HT1080 (cell line): ENCODE results near the gene PROCA1. TPM values are rescaled to one million over a fixed set of nuclear protein-coding genes. Genes with fewer than 3 reads are reported as not detected.
"Not testable (repeated sequence)": the region's sequence is repeated elsewhere in the genome, so short reads cannot be mapped to it uniquely, and the experiment has no call there.

ENCODE experiments used
- DNase-seq: peaks from one replicate; pipeline ENCODE4 v3.0.0-alpha.2; 2015; ENCODE audit warnings: low read depth
- total RNA-seq: library from RNA; depleted of rRNA; stranded (reverse); fragments of >200 nt; shearing (Covaris generic); gene quantifications from 2 replicates; pipeline ENCODE4 v1.2.3, GENCODE V29; 2014

The PROCA1 gene
- total RNA-seq, 1 experiment from 2014 or later = 1.3 TPM

- DNase-seq = peak; percentile 89
Observed at GRCh38 chr17:28725660-28726225, 14.1 kb upstream of the PROCA1 start.

DNA sequence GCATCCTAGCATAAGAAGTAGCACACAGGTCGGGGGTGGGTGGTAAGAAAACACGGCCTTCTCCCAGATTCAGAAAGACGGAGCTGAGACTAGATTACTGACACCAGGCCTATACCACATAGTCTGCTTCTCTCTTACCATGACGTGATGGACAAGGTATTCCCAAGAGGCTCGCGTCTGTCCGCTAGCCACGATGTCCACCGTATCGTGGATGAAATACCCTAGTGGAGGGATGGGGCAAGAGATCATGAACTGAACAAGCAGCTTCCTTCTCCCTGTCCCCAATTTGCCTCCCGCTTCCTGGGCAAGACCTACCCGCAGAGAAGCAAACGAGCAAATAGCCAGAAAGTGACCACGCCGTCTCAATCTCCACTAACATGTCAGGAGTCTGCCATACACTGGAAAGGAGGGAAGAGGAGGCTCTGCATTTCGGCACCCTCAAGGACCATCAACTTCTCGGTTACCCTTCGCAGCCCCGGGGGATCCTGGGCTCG is 13.5 kb upstream of the PROCA1 start:
- peak; percentile 79 for DNase-seq

- no peak for DNase-seq
Observed at GRCh38 chr17:28724500-28725165, 12.9 kb upstream of the PROCA1 start.

DNA sequence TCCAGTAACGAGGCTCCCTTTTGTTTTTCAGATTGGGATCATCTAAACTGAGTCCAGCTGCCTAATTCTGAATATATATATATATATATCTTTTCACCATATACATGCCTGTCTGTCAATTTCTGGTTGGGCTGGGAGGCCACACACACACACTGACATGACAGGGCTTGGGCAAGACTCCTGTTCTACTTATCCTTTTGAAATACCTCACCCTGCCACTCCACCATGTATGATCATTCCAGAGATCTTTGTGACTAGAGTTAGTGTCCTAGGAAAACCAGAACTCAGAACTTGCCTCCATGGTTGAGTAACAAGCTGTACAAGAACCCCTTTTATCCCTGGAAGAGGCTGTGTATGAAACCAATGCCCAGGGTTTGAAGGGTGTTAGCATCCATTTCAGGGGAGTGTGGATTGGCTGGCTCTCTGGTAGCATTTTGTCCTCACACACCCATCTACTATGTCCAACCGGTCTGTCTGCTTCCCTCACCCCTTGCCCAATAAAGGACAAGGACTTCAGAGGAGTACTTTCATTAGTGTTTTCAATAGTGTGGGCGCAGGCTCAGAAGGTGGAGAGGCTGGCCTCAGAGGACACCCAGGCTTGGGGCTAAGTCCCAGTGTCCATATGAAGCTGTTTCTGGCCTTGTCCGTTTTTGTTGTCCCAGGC is 12.3 kb upstream of the PROCA1 start:
- not testable (repeated sequence) for DNase-seq

DNA sequence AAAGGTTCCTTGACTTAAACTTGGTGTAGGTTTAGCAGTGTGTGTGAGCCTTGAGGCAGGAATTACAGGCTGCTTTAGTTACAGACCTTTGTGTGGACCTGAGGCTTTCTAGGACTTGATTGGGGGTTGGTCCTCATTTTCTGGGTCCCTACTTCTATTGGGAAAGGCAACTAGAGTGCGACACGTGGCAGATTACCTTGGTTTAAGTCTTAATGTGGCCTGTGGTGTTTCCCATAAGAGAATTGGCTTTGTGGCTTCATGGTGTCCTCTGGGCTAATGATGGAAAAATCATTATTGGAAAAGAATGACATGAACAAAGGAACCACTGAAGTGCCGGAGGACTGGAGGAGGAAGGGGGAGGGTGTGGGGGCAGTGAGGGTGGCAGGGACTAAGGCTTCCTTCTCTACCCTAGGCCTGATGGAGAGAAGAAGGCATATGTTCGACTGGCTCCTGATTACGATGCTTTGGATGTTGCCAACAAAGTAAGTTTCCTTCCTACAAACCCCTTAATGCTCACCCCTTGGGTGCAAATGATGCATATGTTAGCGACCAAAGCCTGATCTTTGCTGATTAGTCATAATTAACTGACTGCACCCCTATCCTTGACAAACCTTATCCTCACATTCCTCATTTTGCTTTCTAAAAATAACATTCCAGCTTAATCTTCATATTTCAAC is 11.6 kb upstream of the PROCA1 start:
- DNase-seq = no peak

DNA sequence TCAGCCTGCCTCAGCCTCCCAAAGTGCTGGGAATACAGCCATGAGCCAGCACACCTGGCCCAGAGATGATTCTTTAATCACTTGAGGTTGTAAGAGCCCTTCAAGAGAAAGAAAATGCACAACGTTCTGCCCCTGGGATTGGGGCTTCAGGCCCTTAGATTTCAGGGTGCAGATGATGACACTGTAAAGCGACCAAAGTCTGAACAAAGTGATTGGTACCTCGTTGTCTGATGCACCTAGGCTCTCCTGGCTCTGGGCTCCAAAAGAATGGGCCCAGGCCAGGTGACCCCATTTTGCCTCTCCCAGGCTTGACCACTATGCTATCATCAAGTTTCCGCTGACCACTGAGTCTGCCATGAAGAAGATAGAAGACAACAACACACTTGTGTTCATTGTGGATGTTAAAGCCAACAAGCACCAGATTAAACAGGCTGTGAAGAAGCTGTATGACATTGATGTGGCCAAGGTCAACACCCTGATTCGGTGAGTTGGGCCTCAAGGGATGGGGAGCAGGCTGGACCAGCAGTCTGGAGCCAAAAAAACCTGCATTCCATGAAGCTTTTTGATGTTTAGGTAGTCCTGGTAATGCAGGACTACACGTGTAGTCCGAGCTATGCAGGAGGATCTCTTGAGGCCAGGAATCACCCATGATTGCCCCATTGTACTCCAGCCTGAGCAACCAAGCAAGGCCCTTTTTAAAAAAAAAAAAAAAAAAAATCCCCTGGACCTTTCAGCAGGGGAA is 10.9 kb upstream of the PROCA1 start:
- DNase-seq = no peak

GRCh38 chr17:28720997-28721329 is 9.3 kb upstream of the PROCA1 start:
- not testable (repeated sequence) for DNase-seq

GRCh38 chr17:28720247-28720996 is 8.7 kb upstream of the PROCA1 start:
- DNase-seq = no peak

- DNase-seq = no peak
Observed at GRCh38 chr17:28719021-28719433, 7.3 kb upstream of the PROCA1 start.

- no peak for DNase-seq
Observed at GRCh38 chr17:28718333-28719020, 6.8 kb upstream of the PROCA1 start.

DNA sequence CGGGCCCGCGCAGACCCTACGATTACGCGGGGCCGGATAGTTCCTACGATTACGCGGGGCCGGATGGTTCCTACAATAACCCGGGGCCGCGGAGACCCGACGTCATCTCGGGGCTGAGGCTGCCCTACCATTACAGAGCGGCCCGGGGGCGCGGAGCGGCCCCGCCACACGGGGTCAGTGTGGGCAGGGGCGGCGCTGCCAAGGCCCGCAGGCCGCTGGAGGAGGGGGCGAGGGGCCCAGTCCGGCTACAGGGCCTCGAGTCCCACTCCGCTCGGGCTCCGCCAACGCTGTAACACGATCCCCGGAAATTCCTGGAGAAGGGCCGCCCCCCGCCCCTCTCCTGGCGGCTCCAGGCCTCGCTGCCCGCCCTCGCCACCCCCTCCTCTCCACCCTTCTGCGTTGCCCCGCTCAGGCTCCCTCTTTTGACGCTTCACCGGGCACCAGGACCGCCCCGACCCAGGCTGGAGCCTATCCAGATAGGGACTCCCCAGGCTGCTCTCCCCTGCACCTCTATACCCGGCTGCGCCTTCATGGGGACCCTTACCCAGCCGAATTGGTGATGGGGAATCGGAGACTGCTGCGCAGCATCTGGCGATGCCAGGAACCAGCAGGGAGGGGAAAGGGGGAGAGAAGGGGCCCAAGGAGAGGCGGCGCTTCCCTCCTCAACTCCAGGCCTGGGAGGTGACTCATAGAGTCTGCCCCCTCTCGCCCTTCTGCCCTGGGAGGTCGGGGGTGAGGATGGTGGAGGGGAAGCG is 6.1 kb upstream of the PROCA1 start, which contains the start of gene RAB34:
RAB34 (minus strand) TSS at position 291 of the 755 bp plus-strand sequence. CDS start 602 bp downstream, outside the sequence.
- DNase-seq = peak; percentile 79

GRCh38 chr17:28716740-28717577 is 5.3 kb upstream of the PROCA1 start:
- no peak for DNase-seq

DNA sequence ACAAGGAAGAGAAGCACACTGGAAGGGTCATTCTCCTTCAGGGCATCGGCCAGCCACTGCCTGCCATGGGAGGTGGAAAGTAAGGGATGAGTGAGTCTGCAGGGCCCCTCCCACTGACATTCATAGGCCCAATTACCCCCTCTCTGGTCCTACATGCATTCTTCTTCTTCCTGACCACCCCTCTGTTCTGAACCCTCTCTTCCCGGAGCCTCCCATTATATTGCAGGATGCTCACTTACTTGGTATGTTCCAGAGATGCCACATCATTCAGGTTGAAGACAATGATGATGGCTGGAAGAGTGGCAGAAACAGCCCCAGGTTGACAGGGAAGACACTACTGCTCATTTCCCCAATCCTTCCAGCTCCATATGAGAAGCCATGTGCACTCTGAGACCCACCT is 3.5 kb upstream of the PROCA1 start:
- no peak for DNase-seq

- no peak for DNase-seq
Observed at GRCh38 chr17:28714281-28714680, 2.6 kb upstream of the PROCA1 start.

DNA sequence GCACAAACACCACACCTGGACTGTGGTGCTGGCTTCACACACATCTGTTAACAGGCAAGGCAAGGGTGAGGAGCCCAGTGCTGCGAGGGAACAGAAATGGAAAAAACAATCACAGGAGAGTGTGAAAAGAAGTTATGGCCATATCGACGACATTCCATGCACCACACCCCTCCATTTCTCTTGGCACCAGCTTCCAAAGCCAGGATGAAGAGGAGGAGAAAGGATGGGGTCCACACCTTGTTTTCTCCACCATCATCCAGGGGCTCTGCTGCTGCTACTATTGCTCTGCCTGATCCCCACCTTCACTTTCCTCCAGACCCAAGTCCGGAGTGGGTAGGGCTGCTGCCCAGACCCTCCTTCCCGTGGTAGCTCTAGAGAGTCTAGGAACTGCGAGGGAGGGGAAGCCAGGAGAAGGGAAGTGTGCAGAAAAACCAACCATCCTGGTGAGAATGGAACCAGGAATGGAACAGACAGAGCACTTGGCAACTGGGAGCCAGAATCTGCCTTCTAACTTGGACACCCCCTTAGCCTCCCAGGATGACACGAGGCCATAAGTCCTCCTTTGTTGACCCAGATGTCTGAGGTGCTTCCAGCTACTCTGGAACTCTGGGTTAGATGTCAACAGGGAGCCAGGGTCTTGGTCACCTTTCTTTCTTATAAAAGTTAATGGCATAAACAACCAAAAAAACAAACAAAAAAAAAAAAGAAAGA is 1.2 kb upstream of the PROCA1 start:
- no peak for DNase-seq

- DNase-seq = no peak
Observed at GRCh38 chr17:28712032-28712704, 480 bp upstream of the PROCA1 start.
